Neural cell (in vitro differentiated cells): ENCODE measurements around the gene MED27.

ENCODE experiments used
- EP300 ChIP-seq: fragments of 450-650 bp; conservative IDR thresholded peaks from 2 replicates; pipeline ENCODE4 v1.6.1; 2014; ENCODE audit warnings: antibody characterized with exemption, mild to moderate bottlenecking, moderate library complexity; ENCODE audit not compliant: poor library complexity, severe bottlenecking
- EZH2 ChIP-seq: fragments of 200-600, 300-800 bp; shearing (Covaris generic), sonication (generic); IDR thresholded peaks from 2 replicates; pipeline ENCODE4 v1.6.1; 2014; ENCODE audit warnings: antibody characterized with exemption, low read length, borderline replicate concordance, mild to moderate bottlenecking; ENCODE audit not compliant: insufficient read depth, poor library complexity, severe bottlenecking
- POLR2AphosphoS5 ChIP-seq: IDR thresholded peaks from 2 replicates; pipeline ENCODE4 v1.6.1; 2012
- RAD21 ChIP-seq: fragments of 450-650 bp; conservative IDR thresholded peaks from 2 replicates; pipeline ENCODE4 v1.6.1; 2014; ENCODE audit warnings: antibody characterized with exemption, mild to moderate bottlenecking, moderate library complexity
- SMC3 ChIP-seq: fragments of 450-650 bp; conservative IDR thresholded peaks from 2 replicates; pipeline ENCODE4 v1.6.1; 2014; ENCODE audit warnings: antibody characterized with exemption, mild to moderate bottlenecking, moderate library complexity; ENCODE audit not compliant: poor library complexity
- TAF1 ChIP-seq: IDR thresholded peaks from 2 replicates; pipeline ENCODE4 v1.6.1; 2012; ENCODE audit warnings: low read depth
- TF ChIP-seq, protein P1 (sequence below): fragments of 450-650 bp; IDR thresholded peaks from 2 replicates; pipeline ENCODE4 v1.5.1; 2014; ENCODE audit warnings: antibody characterized with exemption, mild to moderate bottlenecking, moderate library complexity; ENCODE audit not compliant: poor library complexity, severe bottlenecking

DNA sequence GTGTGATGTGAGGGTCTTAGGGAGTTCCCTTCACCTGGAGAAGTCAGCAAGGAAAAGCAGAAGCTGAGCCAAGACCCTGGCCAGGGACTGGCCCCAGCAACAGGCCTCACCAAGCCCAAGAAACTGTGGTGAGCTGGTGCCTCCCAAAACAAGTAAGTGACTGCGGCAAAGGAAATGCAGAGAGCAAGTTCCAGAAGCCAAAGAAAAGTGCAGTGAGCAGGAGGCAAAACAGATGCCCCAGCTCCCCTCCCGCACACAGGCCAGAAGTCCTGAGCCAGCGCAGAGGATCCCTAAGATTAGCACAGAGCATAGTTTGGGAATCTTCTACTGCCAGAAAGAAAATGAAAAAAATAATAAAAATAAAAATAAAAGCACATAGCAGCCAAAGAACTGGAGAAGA lies 13.2 kb downstream of the MED27 start:
- TF ChIP-seq EP300: no peak
- TF ChIP-seq, protein P1, sequence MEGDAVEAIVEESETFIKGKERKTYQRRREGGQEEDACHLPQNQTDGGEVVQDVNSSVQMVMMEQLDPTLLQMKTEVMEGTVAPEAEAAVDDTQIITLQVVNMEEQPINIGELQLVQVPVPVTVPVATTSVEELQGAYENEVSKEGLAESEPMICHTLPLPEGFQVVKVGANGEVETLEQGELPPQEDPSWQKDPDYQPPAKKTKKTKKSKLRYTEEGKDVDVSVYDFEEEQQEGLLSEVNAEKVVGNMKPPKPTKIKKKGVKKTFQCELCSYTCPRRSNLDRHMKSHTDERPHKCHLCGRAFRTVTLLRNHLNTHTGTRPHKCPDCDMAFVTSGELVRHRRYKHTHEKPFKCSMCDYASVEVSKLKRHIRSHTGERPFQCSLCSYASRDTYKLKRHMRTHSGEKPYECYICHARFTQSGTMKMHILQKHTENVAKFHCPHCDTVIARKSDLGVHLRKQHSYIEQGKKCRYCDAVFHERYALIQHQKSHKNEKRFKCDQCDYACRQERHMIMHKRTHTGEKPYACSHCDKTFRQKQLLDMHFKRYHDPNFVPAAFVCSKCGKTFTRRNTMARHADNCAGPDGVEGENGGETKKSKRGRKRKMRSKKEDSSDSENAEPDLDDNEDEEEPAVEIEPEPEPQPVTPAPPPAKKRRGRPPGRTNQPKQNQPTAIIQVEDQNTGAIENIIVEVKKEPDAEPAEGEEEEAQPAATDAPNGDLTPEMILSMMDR: no peak
- TF ChIP-seq RAD21: no peak
- TF ChIP-seq POLR2AphosphoS5: no peak
- TF ChIP-seq EZH2: no peak
- TF ChIP-seq SMC3: no peak
- no peak for TF ChIP-seq TAF1
